Measurements from ENCODE around the gene PUS3.

Gene PUS3

DNA sequence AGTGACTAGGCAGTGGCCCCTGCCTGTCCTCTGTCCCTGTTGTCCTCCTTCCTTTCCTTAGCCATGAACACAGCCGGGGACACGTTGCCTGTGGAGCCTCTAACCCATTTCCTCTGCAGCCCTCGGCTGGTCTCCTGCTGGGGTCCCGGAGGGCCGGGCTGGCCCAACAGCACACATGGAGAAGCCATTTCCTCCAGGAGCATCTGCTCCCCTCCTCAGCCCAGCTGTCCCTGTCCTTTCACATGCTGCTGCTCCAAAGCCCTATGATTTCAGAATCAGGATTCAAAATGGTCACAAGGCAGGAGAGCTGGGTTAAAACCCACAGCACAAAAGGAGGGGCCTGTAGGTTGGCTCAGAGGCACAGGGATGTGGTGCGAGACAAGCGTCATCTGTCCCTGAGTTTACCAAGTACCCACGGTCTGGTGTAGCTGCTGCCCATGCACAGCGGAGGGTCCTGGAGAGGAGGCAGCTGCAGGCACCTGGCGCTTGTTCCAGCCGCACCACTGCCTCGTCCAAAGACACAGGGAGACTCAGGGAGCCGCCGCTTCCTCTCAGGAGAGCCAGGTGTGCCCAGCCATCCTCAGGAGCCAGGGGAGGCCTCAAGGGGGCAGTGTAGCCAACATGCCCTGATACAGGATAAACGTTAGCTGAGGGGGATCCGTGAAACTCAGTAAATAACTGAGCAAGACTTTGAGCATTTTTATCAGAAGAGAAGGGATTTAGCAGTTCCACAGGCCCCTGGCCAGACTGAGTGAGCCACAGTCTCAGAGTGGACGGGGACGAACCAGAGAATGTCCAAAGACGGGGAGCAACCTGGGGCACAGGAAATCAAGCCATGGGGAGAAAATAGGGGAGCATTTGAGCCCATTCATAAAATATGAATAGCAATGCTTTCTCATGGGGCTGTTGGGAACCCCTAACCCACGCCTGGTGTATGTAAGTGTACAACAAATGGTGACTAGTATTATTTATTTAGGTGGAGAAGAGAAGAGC is 38.9 kb upstream of the PUS3 start:
- peak; percentile 55 for DNase-seq (ENCODE audit: low spot score)

DNA sequence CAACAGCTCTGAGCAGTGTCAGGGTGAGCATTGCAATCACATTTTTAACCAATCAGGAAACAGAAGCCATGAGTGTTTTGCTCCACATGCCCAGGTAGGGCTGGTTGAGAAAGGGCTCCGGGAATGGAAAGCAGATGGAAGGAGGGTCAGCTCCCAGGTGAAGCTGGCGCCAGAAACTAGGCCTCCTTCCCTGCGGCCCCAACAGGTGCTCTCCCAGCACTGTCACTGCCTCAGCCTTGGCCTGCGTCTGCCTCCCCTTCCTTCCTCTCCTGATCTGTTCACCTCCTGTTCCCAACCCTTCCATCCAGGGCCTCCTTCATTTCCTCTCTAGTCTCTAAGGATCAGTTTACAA is 38.2 kb upstream of the PUS3 start:
- DNase-seq (ENCODE audit: low spot score), result no peak

DNA sequence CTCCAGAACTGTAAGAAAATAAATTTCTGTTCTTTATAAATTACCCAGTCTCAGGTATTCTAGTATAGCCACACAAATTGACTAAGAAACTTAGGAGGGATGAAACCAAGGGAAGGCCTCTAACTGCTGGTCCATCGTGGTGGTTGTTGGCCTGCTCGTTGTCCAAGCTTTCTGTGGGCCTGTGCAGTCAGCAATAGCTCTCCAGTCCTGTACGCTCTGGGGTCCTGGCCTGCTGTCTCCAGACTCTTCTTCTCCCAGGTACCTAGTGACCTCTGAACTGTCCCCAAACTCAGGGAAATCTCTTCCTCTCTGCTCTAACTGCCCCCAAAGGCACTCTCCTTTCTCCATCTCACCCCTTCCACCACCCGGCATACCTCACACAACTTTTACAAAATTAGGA is 37.1 kb upstream of the PUS3 start:
- no peak for DNase-seq (ENCODE audit: low spot score)

DNA sequence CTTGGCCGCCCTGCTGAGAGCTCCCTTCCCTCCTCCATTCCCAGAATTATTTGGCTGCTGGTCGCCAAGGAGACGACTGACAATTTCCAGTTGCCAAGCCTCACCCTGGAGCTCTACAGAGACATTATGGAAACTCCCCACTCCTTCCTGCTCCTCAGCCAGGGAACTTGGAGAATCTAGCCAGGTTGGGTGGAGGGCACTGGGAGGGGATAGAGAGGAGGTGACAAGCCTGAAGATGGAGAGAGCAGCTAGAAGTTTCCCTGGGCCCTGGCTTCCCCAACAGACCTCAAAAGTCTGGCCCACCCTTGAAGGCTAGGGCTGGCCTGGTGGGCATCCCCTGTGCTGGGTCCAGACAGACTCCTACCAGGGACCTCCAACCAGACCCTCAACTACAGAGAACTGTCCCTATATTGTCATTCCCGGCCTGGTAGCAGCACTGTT is 36.1 kb upstream of the PUS3 start:
- DNase-seq (ENCODE audit: low spot score), result no peak

DNA sequence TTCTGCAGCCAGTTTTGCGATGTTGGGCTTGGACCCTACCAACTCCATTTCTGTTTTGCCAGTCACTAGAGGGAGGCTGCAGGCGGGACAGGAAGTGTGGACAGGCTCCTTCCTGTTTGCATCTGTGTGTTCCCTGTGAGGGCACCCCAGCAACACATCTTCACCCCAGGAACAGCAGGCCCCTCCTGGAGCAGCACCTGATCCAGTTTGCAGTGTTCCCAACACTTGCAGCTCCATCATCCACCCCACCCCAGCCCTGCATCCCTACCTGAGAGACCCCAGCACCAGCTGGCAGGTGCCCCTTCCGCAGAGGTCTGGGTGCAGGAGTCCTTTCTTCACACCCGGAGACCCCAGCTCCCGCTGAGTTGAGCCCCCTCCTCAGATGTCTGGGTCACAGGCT is 35.4 kb upstream of the PUS3 start:
- no peak for DNase-seq (ENCODE audit: low spot score)

DNA sequence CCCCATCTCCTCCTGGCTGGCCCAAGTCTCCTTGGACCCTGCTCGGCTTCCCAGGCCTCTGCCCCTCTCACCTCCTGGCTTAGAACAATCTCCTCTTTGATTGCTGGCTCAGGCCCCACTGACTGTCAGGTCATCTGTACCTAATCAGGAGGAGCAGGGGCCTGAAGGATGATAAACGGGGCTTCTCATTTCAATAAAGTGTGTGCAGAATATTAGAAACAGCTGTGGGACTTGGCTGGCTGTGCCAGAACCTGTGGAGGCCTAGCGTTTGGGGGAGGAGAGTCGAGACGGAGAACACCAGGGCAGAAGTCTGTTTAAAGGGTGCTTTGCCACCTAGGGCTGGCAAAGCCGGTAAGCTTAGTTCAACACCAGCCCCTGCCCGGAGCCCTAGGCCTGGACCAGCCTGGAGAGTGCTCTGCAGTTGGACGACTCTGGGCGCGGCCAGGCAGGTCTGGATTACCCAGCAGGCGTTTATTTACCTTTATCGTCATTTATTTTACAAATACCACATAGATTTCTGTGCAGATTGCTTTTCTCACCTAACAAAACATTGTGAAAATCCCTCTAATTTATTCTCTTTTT is 32.7 kb upstream of the PUS3 start:
- DNase-seq (ENCODE audit: low spot score), result peak; percentile 40

DNA sequence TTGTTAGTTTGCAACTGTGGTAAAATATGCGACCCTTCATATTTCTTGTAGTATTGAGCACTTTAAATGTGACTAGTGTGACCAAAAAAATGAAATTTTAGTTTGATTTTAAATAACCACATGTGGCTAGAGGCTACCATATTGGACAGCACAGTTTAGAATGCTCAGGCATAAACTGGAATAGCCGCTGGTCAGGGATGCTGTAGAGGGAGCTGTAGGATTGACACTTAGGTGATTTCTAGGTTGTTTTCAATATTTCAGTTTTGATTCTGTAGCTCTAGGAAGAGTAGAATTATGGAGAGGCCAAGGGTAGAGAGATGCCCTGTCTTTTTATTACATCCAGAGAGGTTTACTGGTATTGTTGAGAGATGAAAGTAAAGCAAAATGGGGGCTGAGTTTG is 32.0 kb upstream of the PUS3 start:
- DNase-seq (ENCODE audit: low spot score), result no peak

DNA sequence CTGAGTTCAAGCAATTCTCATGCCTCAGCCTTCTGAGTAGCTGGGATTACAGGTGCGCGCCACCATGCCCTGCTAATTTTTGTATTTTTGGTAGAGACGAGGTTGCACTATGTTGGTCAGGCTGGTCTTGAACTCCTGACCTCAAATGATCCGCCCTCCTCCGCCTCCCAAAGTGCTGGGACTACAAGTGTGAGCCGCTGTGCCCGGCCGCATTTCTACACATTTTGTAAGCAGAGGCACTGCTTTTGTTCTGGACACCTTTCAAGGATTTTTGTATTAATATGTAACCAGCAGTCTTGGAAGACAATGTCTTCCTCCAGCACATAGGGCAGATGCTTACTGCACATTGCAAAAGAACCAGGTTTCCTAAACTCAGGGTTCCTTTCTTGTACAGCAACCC is 31.5 kb upstream of the PUS3 start:
- DNase-seq (ENCODE audit: low spot score), result no peak

DNA sequence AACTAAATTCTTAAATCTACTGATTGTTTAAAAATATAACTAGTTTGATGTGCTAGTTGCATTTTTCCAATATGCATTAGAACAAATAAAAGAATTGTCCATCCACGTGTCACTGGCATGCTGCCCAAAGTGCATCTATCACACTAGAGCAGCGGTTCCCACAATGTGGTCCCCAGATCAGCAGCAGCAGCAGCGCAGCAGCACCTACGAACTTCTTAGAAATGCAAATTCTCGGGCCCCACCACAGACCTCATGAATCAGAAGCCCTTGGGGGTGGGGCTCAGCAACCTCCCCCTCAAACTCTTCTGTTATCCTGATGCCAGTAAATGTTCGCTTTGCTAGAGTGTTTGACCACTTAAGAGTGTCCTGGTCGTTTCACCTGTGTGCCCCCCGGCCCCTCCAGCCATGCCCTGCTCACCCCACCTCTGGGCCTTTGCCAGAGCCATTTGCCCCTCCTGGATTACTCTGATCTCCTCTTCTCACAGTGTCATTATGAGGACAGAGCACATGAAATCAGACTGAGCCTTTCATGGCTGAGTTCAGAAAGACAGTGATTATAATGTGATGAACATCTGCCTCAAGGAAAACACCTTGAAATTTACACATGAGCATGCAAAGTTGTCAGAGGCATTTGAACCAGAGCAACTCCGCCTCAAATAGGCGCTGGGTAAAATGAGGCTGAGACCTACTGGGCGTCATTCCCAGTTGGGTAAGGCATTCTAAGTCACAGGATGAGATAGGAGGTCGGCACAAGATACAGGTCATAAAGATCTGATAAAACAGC is 30.2 kb upstream of the PUS3 start:
- DNase-seq (ENCODE audit: low spot score), result no peak

DNA sequence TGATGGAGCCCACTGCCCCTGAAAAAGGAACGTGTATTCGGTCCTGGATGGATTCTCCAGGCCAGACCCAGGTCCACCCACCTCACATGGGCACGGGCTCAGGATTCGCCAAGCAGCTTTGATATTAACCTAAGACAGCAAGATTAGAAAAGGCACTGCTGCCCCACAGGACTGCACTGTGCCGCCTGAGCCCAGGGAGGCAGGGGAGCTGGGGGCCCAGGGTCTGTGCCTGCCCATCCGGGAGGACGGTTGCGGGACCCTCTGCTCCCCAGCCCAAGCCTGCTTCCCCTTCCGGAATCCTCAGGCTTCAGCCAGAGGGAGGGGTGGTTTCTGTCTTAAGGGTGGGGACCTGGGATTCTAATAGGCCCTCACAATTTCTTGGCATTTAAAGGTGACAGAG is 29.3 kb upstream of the PUS3 start:
- no peak for DNase-seq (ENCODE audit: low spot score)

DNA sequence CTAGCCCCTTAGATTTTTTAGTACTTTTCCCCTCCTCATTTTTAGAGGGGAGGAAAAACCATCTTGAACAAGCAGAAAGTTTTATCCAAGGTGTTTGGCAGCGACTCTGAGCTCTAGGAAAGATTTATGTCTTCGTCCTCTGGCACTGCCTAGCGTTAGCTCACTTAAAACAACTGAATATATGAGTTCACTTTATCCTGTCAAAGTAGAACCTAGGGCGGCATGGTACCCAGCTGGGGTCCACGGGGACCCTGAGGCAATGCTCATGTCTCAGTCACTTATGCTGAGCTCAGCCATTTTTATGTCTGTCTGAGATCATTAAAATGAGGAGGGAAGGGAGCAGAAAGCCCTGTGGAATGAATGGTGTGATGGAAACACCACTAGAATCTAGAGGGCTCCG is 28.7 kb upstream of the PUS3 start:
- no peak for DNase-seq (ENCODE audit: low spot score)

DNA sequence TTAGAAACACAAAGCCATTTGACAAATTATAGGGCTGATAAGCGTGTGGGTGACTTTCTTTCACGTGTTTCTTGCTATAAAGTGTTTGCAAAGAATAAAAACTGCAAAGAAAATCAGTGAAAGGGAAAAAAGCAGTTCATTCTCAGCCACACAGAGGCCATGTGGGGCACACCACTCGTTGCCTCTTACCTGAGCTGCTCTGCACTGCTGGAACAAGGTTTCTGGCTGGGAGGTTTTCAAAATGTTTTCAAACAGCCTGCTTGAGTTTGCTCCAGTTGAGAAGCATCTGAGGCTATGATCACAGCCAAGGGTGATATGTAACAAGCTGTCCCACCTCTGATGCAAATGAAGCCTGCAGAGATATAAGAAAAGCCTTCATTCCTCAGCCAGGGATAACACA is 28.1 kb upstream of the PUS3 start:
- DNase-seq (ENCODE audit: low spot score), result no peak

DNA sequence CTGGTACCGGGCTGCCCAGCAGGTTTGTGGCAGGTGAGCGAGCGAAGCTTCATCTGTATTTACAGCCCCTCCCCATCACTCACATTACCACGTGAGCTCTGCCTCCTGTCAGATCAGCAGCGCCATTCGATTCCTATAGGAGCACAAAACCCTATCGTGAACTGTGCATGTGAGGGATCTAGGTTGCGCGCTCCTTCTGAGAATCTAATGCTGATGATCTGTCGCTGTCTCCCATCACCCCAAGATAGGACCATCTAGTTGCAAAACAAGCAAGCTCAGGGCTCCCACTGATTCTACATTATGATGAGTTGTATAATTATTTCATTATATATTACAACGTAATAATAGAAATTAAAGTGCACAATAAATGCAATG is 27.1 kb upstream of the PUS3 start:
- no peak for DNase-seq (ENCODE audit: low spot score)

DNA sequence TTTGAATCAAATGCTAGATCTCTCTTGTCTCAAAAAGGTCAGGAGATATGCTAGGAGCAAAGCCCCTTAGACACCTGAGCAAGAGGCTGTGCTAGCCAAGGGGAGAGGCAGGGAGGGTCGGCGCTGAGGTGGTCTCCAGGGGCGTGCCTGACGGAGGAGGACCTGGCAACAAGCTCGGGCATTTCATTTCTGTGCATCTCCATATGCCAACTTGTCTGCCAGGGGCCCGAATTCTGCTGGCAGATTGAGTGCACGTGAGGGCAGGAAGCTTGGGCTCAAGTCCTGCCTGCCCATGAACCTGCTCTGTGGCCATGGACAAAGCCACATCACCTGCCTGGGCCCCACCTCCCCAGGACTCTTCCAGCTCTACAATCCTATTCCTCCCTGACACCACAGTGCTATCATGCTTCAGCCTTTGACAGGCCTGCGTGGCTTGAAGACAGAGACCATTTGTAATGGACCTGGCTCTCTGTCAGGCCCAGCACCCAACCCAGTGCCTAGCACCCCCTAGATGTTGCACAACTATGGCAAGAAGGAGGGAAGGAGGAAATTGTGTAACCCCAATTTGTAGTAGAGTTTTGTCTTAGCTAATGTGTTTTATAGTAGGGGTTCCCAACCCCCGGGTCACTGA is 26.6 kb upstream of the PUS3 start:
- DNase-seq (ENCODE audit: low spot score), result no peak

DNA sequence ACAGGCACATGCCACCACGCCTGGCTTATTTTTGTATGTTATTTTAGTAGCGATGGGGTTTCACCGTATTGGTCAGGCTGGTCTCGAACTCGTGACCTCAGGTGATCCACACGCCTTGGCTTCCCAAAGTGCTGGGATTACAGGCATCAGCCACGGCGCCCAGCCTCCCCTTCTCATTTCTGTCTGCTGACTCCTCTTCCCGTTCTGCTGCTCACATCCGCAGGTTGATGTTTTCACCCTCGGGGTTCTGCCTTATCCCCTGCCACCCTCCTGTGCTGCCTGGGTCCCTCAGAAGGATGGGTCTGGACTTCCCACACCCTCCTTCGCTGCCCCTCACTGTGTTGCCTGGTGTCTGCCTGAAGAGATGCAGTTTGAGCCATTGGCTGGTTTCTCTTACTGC is 23.7 kb upstream of the PUS3 start:
- no peak for DNase-seq (ENCODE audit: low spot score)

DNA sequence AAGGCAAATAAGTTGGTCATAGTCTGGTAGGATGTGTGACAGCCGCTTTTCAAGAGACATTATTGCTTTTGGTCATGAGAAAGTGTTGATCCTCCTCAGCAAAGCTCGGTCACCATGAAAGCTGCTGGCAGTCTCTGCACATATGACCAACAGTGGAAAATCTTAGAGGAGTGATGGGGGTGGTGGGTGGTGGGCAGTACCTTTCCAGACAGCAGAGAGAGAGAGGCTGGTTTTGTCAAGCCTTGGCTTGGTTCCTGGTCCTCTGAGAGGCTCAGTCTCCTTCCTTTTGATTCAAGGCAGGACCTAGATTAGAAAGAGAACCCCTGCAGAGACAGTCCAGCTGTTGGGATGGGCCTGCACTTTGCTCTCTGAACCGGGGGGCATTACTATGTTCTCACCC is 22.8 kb upstream of the PUS3 start:
- DNase-seq (ENCODE audit: low spot score), result no peak

DNA sequence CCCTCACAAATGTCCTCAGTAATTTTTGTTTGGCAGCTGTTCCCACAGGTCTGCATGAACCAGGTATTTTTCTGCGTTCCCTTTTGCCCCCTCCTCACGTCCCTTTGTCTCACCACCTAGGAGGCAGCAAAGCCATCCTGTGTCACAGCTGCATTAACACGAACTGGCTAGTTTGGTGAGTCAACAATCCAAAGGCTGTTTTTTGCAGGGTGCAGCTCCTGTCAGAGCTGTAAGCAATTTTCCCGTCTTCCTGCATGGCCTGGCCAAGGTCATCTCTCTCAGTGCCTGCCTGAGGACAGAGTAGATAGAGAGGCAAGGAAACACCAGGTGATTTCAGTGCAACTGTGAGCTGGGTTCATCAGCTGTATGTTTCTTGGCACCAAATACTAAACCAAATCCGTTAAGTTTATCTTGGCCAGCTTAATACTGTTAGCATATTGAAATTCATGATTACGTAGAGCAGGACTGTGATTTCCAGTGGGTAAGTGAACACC is 22.3 kb upstream of the PUS3 start:
- DNase-seq (ENCODE audit: low spot score), result no peak

DNA sequence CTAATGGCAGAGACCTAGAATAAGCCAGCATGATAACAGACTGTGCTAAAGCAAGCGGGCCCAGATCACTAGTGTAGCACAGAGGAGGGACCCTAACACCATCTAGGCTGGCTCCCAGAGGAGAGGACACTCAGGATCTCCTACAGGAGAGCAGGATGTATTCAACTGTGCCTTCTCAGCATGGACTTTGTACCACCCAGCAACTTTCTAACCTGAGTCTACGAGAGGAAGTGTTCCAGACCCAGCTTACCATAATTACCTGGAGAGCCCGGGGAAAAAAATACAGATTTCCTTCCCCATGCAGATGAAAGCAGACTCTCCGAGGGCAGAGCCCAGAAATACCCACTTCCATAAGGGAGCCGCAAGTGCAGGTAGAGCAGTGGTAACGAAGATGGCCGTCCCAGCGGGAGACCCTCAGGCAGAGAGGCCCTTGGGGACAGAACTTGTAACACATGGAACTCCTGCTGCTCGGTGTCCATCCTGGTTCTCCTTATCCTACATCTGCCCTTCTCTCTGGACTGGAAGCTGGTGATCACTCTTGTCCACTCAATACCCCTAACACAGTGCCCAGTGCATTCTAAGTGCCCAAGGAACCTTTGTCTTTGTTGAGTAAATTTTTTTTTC is 21.5 kb upstream of the PUS3 start:
- no peak for DNase-seq (ENCODE audit: low spot score)

DNA sequence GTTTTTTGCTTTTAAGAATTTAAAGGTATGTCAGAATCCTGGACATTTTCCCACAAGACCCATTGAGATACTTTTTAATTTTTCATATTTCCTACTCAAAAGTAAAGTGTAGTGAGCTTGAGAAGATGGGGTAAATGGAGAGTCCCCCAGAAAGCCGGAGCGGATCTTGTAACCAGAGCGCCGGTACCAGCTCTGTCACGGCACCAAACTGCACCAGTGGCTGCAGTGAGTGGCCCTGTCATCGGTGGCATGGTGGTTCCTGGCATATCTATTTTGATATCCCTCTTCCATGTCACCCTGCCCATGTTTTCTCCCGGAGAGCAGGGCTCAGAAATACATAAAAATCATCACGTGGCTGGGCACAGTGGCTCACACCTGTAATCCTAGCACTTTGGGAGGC is 20.6 kb upstream of the PUS3 start:
- DNase-seq (ENCODE audit: low spot score), result no peak

DNA sequence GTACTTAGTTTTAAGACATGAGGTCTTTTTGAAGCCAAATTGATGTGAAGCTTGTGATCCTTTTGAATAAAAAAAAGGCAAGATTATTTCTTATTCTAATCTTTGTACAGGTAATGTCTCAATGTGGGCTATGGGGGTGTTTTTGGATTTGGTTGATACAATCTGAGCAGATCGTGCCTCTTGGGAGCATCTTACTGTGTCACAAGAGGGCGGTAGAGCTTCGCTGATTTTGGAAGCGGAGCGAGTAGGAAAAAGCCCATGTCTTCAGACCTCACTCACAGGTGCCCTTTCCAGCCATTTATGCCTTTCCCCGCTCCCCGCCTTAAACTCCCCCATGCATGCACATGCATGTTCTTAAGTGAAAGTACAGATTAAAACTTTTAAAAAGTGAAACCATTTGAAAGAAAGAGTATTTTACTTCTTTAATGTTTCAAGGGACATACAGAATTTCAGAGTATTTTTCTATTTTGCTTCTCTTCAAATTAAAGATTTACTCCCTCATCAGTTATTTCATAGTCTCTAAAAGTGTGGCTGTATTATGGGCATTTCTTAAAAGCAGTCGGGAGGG is 20.1 kb upstream of the PUS3 start:
- peak; percentile 62 for DNase-seq (ENCODE audit: low spot score)

DNA sequence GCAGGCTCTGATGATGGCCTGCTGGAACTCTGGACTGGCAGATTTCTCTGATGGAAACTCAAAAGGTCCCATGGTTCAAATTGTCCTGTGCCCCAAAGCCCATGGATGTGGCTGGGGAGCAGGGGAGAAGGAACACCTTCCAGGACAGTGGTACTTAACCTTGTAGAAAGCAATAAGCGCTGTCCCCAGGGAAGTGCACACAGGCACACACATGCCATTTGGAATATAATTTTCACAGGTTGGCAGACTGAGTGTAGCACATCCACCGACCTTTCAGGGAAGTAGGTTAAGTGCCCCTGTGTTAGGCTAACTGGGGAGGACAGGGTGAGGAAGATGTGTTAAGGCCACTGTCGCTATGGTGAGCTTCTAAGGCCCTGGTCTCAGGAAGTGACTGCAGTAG is 19.1 kb upstream of the PUS3 start:
- DNase-seq (ENCODE audit: low spot score), result no peak

Data from SK-N-DZ (cell line).